Measurements from ENCODE around the gene RNF207.

Gene RNF207

DNA sequence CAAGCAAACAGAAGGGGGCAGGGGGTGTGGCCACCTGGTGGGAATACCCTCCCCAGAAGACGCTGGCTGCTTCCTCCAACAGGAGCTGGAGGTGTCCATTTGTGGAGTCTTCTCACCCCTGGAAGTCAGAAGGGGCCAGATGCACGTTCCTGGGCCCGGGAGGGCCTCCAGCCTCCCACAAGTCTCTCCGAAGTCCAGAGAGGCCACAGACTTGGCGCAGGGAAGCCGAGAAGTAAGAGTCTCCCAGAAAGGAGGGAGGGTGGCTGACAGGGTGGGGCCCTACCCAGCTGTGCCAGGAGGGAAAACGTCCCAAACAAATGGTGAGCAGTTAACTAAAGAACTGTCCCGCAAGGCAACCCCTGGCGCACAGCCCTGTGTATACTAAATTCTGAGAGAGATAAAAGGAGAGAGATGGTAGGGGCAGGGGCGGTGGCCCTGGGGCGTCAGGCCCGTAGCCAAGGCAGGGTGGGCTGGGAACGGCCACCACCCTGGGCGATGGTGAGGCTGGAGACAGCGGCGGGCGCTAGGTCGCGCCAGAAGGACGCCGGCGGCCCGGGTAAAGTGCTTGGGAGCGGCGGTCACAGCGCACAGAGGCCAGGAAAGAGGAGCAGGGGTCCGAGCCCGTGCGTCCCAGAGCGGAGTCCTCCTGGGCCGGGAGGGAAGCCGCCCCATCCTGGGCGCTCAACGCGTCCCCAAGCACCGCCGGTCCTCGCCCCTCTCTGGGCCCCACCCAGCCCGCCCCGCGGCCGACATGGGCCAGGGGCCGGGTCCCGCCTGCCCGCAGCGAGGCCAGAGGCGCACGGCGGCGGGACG, 27.0 kb upstream of the RNF207 start:
- H3K27ac ChIP-seq = no peak overlapping the region
- TF ChIP-seq POLR2AphosphoS5 (IDR thresholded peaks at IDR 0.05; ENCODE audit: borderline replicate concordance, low read depth, low read length) (no peak), EZH2 (IDR thresholded peaks at IDR 0.05) (no peak), FOXP2 (optimal IDR thresholded peaks at IDR 0.05; ENCODE audit: control extremely low read depth, extremely low read length, insufficient read depth) (no peak)
- no peak overlapping the region for H3K4me3 ChIP-seq
- H3K9me3 ChIP-seq (ENCODE audit: low read depth, low read length) = no peaks in the 10 kb centered on the region
- H3K36me3 ChIP-seq (ENCODE audit: insufficient read depth, low read length) = no peaks in the 10 kb centered on the region
- DNase-seq (ENCODE audit: low read depth, low spot score) = no peak
- no peak overlapping the region for H3K9ac ChIP-seq (ENCODE audit: insufficient read length)

GRCh38 chr1:6179564-6180175, 26.2 kb upstream of the RNF207 start:
- DNase-seq (ENCODE audit: low read depth, low spot score) = no peak
- H3K9ac ChIP-seq (ENCODE audit: insufficient read length) = no peak overlapping the region

GRCh38 chr1:6180268-6180706, 25.6 kb upstream of the RNF207 start, which contains the start of gene CHD5:
CHD5 (minus strand) TSS chr1:6180321; CDS start chr1:6180023, 298 bp downstream.
- Histone ChIP-seq H3K4me3 (peak within 1 kb of the TSS; percentile 58), H3K9ac (ENCODE audit: insufficient read length) (no peak within 1 kb of the TSS), H3K27ac (no peak within 1 kb of the TSS), H3K9me3 (ENCODE audit: low read depth, low read length) (no peaks in the 10 kb centered on the region), H3K36me3 (ENCODE audit: insufficient read depth, low read length) (peaks cover 12% of the 10 kb centered on the region)
- no peak for DNase-seq (ENCODE audit: low read depth, low spot score)
- TF ChIP-seq POLR2AphosphoS5 (IDR thresholded peaks at IDR 0.05; ENCODE audit: borderline replicate concordance, low read depth, low read length) (no peak), EZH2 (IDR thresholded peaks at IDR 0.05) (no peak), FOXP2 (optimal IDR thresholded peaks at IDR 0.05; ENCODE audit: control extremely low read depth, extremely low read length, insufficient read depth) (no peak)

More at GRCh38 chr1:6179564-6180175, 26.2 kb upstream of the RNF207 start:
- peaks cover 6% of the 10 kb centered on the region for H3K36me3 ChIP-seq (ENCODE audit: insufficient read depth, low read length)
- H3K4me3 ChIP-seq = peak overlapping the region; percentile 58; the same call in 1 of the 2 replicates
- no peak overlapping the region for H3K27ac ChIP-seq
- H3K9me3 ChIP-seq (ENCODE audit: low read depth, low read length) = no peaks in the 10 kb centered on the region
- TF ChIP-seq FOXP2 (optimal IDR thresholded peaks at IDR 0.05; ENCODE audit: control extremely low read depth, extremely low read length, insufficient read depth) (no peak), POLR2AphosphoS5 (IDR thresholded peaks at IDR 0.05; ENCODE audit: borderline replicate concordance, low read depth, low read length) (no peak), EZH2 (IDR thresholded peaks at IDR 0.05) (no peak)

DNA sequence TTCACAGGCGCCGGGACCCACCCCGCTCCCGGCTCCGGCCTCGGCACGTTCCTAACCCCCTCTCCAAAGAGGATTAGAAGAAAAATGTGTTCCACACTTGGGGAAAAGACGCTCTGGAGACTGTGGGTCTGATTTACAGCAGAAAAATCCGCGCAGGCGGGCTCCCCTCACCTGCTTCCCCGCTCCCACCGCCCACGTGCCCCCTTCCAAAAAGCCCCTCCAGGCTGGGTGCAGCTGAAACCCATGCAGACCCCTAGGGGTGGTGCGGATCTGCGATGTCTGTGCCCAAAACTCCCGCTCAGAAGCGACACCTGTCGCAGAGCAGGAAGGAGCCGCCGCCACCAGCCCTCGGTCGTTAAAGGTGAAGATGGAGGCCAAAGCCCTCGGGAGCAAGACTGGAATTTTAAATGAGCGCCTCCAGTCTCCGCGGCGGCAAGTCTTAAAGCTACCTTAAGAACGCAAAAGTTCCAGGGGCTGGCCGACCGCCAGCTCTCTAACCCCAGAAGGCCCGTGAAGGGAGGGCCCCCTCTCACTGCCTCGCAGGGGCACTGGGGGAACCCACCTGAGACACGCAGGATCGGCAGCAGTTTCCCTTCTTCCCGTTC, 25.1 kb upstream of the RNF207 start:
- peaks cover 17% of the 10 kb centered on the region for H3K36me3 ChIP-seq (ENCODE audit: insufficient read depth, low read length)
- no peak for DNase-seq (ENCODE audit: low read depth, low spot score)
- H3K9ac ChIP-seq (ENCODE audit: insufficient read length) = no peak overlapping the region
- TF ChIP-seq EZH2 (IDR thresholded peaks at IDR 0.05) (peak; percentile 52), POLR2AphosphoS5 (IDR thresholded peaks at IDR 0.05; ENCODE audit: borderline replicate concordance, low read depth, low read length) (no peak)
- H3K9me3 ChIP-seq (ENCODE audit: low read depth, low read length) = no peaks in the 10 kb centered on the region
- peak overlapping the region; percentile 36 for H3K4me3 ChIP-seq
- H3K27ac ChIP-seq = no peak overlapping the region

DNA sequence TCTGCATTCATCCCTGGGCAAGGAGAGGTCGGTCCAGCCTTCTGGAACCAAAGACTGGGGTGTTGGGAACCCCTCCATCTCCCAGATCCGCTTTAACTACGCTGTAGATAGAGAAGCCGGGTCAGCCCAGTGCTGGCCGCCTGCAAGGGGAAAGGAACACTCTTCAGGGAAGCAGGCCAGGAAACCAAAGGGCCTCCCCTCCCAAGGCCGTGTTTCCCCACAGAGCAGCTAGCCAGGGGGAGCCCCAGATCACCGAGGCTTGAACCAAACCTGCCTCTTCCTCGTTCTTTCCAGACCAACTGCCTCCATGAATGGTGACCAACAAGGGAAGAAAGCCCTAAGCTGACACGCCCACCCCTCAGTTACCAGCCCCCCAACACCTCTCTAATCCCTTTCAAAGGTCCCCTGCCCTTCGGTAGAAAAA, 24.6 kb upstream of the RNF207 start:
- DNase-seq (ENCODE audit: low read depth, low spot score) = no peak
- Histone ChIP-seq H3K27ac (no peak overlapping the region), H3K9me3 (ENCODE audit: low read depth, low read length) (no peaks in the 10 kb centered on the region), H3K36me3 (ENCODE audit: insufficient read depth, low read length) (peaks cover 20% of the 10 kb centered on the region), H3K4me3 (no peak overlapping the region), H3K9ac (ENCODE audit: insufficient read length) (no peak overlapping the region)
- TF ChIP-seq EZH2 (IDR thresholded peaks at IDR 0.05) = no peak
- no peak for TF ChIP-seq POLR2AphosphoS5 (IDR thresholded peaks at IDR 0.05; ENCODE audit: borderline replicate concordance, low read depth, low read length)
- TF ChIP-seq FOXP2 (optimal IDR thresholded peaks at IDR 0.05; ENCODE audit: control extremely low read depth, extremely low read length, insufficient read depth) = no peak

GRCh38 chr1:6183520-6183989, 22.4 kb upstream of the RNF207 start:
- Histone ChIP-seq H3K4me3 (no peak overlapping the region), H3K9ac (ENCODE audit: insufficient read length) (no peak overlapping the region), H3K9me3 (ENCODE audit: low read depth, low read length) (no peaks in the 10 kb centered on the region), H3K36me3 (ENCODE audit: insufficient read depth, low read length) (peaks cover 39% of the 10 kb centered on the region), H3K27ac (no peak overlapping the region)
- TF ChIP-seq POLR2AphosphoS5 (IDR thresholded peaks at IDR 0.05; ENCODE audit: borderline replicate concordance, low read depth, low read length) (no peak), FOXP2 (optimal IDR thresholded peaks at IDR 0.05; ENCODE audit: control extremely low read depth, extremely low read length, insufficient read depth) (no peak), EZH2 (IDR thresholded peaks at IDR 0.05) (no peak)
- no peak for DNase-seq (ENCODE audit: low read depth, low spot score)

- Histone ChIP-seq H3K9ac (ENCODE audit: insufficient read length) (no peak overlapping the region), H3K27ac (0 out of 2 replicates have a peak overlapping the region, but pooled peaks have one; percentile 37), H3K36me3 (ENCODE audit: insufficient read depth, low read length) (peaks cover 45% of the 10 kb centered on the region), H3K9me3 (ENCODE audit: low read depth, low read length) (no peaks in the 10 kb centered on the region), H3K4me3 (no peak overlapping the region)
- no peak for DNase-seq (ENCODE audit: low read depth, low spot score)
- TF ChIP-seq POLR2AphosphoS5 (IDR thresholded peaks at IDR 0.05; ENCODE audit: borderline replicate concordance, low read depth, low read length) (peak; percentile 37; the same call in 1 of the 2 replicates), FOXP2 (optimal IDR thresholded peaks at IDR 0.05; ENCODE audit: control extremely low read depth, extremely low read length, insufficient read depth) (no peak)
Observed at GRCh38 chr1:6184083-6184783, 21.7 kb upstream of the RNF207 start.
